Esophagus (tissue), 2 donors: ENCODE results near the gene BRD1. TPM values are rescaled to one million over a fixed set of nuclear protein-coding genes. Genes with fewer than 3 reads are reported as not detected.
"Not testable (repeated sequence)": the region's sequence is repeated elsewhere in the genome, so short reads cannot be mapped to it uniquely, and the experiment has no call there.

Experiments used
- H3K27ac ChIP-seq, 2 donors: one replicate each; pipeline ENCODE4 v1.5.1; 2013; ENCODE audit warnings: low read depth in 2 of 2, mild to moderate bottlenecking in 2 of 2, inconsistent platforms in 1 of 2, low read length in 1 of 2, moderate library complexity in 1 of 2
- H3K27me3 ChIP-seq, 2 donors: one replicate each; pipeline ENCODE4 v1.6.1; 2013; ENCODE audit warnings: low read length in 2 of 2, control low read depth in 1 of 2, mild to moderate bottlenecking in 1 of 2; ENCODE audit not compliant: insufficient read depth in 2 of 2, control insufficient read depth in 1 of 2
- H3K36me3 ChIP-seq, 2 donors: one replicate each; pipeline ENCODE4 v1.6.1; 2013; ENCODE audit warnings: low read length in 1 of 2; ENCODE audit not compliant: control insufficient read depth in 2 of 2, insufficient read depth in 2 of 2
- H3K4me1 ChIP-seq, 2 donors: one replicate each; pipeline ENCODE4 v1.6.1; 2013; ENCODE audit warnings: low read length in 1 of 2; ENCODE audit not compliant: control insufficient read depth in 2 of 2, insufficient read depth in 2 of 2
- H3K4me3 ChIP-seq, 2 donors: one replicate each; pipeline ENCODE4 v1.5.1; 2013; ENCODE audit warnings: low read length in 2 of 2, mild to moderate bottlenecking in 2 of 2, low read depth in 1 of 2, moderate library complexity in 1 of 2
- H3K9me3 ChIP-seq, 2 donors: one replicate each; pipeline ENCODE4 v1.6.1; 2013; ENCODE audit warnings: mild to moderate bottlenecking in 2 of 2, low read depth in 1 of 2, low read length in 1 of 2, moderate library complexity in 1 of 2; ENCODE audit not compliant: control insufficient read depth in 2 of 2, insufficient read depth in 1 of 2
- WGBS, 2 donors: extraction: QIAGEN DNeasy Blood & Tissue Kit; methylation state at CpG; one replicate each; pipeline ENCODE4 v1.1.7; 2013; 5-methylcytosine and 5-hydroxymethylcytosine counted together
- polyA plus RNA-seq, 2 donors: library from polyadenylated mRNA; stranded (reverse); fragments of 200-250 nt; gene quantifications; one replicate each; pipeline ENCODE4 v1.2.3, GENCODE V29; 2013
- donor health status: healthy with polysubstance abuse.
- donor health status: Bipolar disorder and iron deficiency.

Gene BRD1
- polyA plus RNA-seq, 2 donors: 17.7 to 23.5 TPM

DNA sequence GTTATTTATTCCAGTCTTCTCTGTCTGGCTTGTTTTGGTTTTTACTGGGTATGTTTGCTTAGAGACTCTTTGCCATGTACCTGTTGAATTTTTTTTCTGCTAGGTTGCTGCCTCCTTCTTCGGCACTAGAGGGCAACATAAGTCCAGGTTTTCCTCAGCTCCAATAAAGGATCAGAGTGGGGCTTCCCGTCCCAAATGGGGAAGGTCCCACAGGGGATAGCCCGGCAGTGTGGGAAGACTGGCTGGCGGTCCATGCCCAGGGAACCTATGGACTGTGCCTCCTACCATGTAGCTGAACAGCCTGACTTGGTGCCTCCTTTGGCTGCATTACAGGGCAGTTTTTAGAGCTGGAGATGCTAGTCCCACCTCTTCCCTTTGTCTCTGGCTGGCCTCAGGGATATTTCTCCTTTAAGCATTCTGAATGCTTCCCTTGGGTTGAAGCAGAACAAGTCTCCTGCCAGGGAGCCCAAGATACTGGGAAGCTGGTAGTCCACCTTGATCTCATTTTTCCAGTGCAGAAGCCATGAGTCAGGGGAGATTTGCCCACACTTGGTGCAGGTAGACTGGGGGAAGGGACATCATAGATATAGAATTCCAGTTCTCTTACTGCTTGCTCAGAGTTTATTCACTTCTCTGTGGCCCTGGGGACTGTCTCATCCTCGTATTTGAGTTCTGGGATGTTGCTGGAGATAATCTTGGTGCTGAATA, 60.2 kb downstream of the BRD1 start:
- no peak overlapping the region for H3K4me3 ChIP-seq
- no peaks in the 10 kb centered on the region for H3K27me3 ChIP-seq
- no peaks in the 10 kb centered on the region for H3K9me3 ChIP-seq
- H3K27ac ChIP-seq: no peak overlapping the region
- peaks cover 0 to 9% of the 10 kb centered on the region in 2 donors for H3K36me3 ChIP-seq
- 18 to 42% methylated on average over 5 of the region's 5 CpGs for WGBS, 2 donors
- peaks cover 0 to 2% of the 10 kb centered on the region in 2 donors for H3K4me1 ChIP-seq

DNA sequence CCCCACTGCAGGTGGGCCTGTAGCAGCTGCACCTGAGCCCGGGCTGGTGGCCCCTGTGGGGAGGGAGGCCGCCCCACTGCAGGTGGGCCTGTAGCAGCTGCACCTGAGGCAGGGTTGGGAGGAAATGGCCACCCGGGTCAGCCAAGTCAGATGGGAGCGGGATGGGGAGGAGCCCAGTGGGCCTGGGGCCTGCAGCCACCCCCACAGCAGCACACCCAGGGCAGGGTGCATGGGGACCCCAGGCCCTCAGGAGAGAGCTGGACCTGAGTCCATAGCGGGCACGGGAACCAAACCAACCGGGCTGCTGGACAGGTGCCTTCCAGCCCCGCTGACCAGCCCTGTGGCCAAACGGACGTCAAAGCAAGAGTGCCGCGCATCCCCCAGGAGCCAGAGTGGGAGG, 61.7 kb downstream of the BRD1 start:
- no peaks in the 10 kb centered on the region for H3K9me3 ChIP-seq
- no peaks in the 10 kb centered on the region for H3K27me3 ChIP-seq
- 89 to 98% methylated on average over 12 of the region's 12 CpGs for WGBS, 2 donors
- peaks cover under 1 to 5% of the 10 kb centered on the region in 2 donors for H3K4me1 ChIP-seq
- H3K36me3 ChIP-seq: no peaks in the 10 kb centered on the region
- no peak overlapping the region for H3K27ac ChIP-seq
- H3K4me3 ChIP-seq: no peak overlapping the region

DNA sequence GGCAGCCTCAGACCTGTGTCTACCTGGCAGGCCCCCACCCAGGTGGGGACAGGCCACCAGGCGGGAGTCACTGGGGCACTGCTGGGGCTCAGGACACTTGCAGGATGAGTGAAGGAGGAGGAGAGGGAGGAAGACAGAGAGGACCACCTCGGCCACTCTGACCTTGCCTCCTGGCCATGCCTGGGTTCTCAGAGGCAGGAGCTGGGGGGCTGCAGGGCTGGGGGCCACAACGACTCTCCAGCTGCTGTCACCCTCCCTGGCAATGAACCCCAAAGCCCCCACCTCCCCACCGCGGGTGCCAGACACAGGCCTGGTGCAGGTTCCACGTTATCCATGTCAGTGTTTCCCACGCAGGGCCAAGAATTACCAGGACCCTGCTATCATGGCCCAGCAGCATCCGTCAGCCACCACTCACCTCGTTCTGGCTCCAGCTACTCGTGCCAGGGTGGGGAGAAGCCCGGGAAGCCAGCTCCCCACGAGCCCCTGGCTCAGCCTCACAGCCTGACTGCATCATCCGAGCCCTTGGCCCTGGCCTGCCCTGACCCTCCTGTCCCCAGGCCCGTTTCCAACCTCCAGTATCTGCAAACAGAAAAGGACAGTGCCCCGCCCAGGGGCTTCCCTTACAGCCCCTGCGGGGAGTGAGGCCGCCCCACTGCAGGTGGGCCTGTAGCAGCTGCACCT, 62.4 kb downstream of the BRD1 start:
- Histone ChIP-seq H3K4me1 (peaks cover 6 to 8% of the 10 kb centered on the region in 2 donors), H3K27ac (no peak overlapping the region), H3K27me3 (no peaks in the 10 kb centered on the region), H3K36me3 (no peaks in the 10 kb centered on the region), H3K4me3 (no peak overlapping the region), H3K9me3 (no peaks in the 10 kb centered on the region)
- WGBS, 2 donors: 83 to 90% methylated on average over 17 of the region's 17 CpGs

DNA sequence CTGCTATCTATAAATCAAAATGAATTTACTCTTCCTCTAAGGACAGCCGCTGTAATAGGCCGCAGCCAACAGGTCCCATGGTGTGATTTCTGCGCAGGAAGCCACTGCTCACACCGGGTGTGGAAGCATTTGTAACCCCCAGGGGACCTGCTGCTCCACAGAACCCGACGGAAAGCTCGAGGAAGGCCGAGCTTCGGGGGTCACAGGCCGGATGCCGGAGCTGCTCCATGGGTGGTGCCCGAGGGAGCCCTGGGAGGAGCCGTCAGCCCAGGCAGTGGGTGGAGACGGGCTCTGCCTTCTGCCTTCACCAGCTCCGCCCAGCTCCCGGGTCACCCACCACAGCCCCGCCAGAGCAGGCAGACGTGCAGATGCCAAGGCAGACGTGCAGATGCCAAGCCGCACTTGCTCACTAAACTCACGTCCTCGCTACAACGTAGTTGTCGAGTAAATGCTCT, 63.5 kb downstream of the BRD1 start:
- H3K36me3 ChIP-seq: no peaks in the 10 kb centered on the region
- 68 to 77% methylated on average over 24 of the region's 24 CpGs for WGBS, 2 donors
- no peak overlapping the region for H3K4me3 ChIP-seq
- H3K4me1 ChIP-seq: peaks cover 6 to 8% of the 10 kb centered on the region in 2 donors
- H3K27me3 ChIP-seq: no peaks in the 10 kb centered on the region
- no peak overlapping the region for H3K27ac ChIP-seq
- H3K9me3 ChIP-seq: no peaks in the 10 kb centered on the region

DNA sequence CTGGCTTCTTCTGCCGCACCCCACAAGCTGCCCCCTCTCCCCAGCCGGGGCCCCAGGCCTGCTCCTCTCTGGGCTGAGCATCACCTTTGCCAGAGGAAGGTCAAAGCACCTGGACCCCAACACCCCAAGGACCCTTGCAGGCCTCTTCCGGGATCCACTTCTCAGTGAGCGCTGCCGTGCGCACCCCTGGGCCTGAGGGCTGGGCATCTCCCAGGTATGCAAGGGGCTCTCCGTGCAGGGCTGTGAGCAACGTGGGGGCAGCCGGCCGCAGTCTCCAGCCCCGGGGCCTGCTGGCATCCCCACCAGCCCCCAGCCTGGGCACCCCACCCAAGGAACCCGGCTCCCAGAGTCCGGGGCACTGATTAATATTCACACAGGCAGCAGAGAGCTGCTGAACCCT, 64.0 kb downstream of the BRD1 start:
- Histone ChIP-seq H3K27me3 (no peaks in the 10 kb centered on the region), H3K4me1 (peaks cover 6 to 8% of the 10 kb centered on the region in 2 donors), H3K27ac (no peak overlapping the region), H3K4me3 (no peak overlapping the region), H3K9me3 (no peaks in the 10 kb centered on the region), H3K36me3 (no peaks in the 10 kb centered on the region)
- WGBS, 2 donors: 86 to 94% methylated on average over 13 of the region's 13 CpGs

DNA sequence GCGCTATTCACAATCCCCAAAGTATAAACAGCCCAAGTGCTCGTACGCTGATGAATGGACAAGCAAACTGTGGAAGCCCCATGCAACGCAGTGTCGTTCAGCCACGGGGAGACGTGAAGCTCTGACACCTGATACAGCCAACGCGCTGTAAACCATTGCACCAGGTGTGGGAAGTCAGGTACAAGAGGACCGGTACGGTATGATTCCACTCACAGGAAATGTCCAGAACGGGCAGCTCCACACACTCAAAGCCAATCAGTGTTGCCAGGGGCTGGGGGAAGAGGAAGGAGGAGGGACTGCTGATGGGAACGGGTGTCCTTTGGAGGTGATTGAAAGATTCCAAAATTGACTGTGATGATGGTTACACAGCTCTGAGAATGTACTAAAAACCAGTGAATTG, 64.5 kb downstream of the BRD1 start:
- 87 to 88% methylated on average over 13 of the region's 13 CpGs for WGBS, 2 donors
- no peak overlapping the region for H3K27ac ChIP-seq
- no peak overlapping the region for H3K4me3 ChIP-seq
- H3K27me3 ChIP-seq: no peaks in the 10 kb centered on the region
- H3K9me3 ChIP-seq: no peaks in the 10 kb centered on the region
- no peaks in the 10 kb centered on the region for H3K36me3 ChIP-seq
- H3K4me1 ChIP-seq: peaks cover 4 to 8% of the 10 kb centered on the region in 2 donors

DNA sequence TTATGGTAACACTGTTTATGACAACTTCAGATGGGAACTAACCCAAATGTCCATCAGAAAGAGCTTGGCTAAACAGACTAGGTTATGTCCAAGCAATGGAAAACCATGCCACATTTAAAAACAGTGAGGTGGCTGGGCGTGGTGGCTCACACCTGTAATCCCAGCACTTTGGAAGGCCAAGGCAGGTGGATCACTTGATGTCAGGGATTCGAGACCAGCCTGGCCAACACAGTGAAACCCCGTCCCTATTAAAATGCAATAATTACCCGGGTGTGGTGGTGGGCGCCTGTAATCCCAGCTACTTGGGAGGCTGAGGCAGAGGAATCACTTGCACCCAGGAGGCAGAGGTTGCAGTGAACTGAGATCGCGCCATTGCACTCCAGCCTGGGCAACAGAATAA, 65.1 kb downstream of the BRD1 start:
- not testable (repeated sequence) for H3K4me1 ChIP-seq, H3K9me3 ChIP-seq, H3K4me3 ChIP-seq, H3K36me3 ChIP-seq, H3K27ac ChIP-seq, H3K27me3 ChIP-seq
- WGBS, 2 donors: 96% methylated on average over 7 of the region's 7 CpGs

DNA sequence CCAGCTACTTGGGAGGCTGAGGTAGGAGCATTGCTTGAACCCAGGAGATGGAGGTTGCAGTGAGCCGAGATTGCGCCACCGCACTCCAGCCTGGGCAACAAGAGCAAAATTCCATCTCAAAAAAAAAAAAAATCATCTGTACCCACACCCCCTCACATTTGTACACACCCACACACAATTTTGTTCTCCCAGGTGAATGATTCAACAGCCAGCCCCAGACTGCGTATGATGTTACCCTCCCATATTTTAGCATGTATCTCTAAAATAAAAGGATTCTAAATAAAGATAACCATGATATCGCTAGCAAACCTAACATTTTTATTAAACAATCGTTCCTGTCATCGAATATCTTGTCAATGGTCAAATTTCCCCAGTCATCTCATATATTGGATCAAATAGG, 65.8 kb downstream of the BRD1 start:
- 91 to 92% methylated on average over 7 of the region's 7 CpGs for WGBS, 2 donors
- Histone ChIP-seq H3K27ac (no peak overlapping the region), H3K36me3 (no peaks in the 10 kb centered on the region), H3K9me3 (peaks cover 0 to 2% of the 10 kb centered on the region in 2 donors), H3K4me3 (no peak overlapping the region), H3K27me3 (no peaks in the 10 kb centered on the region), H3K4me1 (peaks cover 4 to 8% of the 10 kb centered on the region in 2 donors)

DNA sequence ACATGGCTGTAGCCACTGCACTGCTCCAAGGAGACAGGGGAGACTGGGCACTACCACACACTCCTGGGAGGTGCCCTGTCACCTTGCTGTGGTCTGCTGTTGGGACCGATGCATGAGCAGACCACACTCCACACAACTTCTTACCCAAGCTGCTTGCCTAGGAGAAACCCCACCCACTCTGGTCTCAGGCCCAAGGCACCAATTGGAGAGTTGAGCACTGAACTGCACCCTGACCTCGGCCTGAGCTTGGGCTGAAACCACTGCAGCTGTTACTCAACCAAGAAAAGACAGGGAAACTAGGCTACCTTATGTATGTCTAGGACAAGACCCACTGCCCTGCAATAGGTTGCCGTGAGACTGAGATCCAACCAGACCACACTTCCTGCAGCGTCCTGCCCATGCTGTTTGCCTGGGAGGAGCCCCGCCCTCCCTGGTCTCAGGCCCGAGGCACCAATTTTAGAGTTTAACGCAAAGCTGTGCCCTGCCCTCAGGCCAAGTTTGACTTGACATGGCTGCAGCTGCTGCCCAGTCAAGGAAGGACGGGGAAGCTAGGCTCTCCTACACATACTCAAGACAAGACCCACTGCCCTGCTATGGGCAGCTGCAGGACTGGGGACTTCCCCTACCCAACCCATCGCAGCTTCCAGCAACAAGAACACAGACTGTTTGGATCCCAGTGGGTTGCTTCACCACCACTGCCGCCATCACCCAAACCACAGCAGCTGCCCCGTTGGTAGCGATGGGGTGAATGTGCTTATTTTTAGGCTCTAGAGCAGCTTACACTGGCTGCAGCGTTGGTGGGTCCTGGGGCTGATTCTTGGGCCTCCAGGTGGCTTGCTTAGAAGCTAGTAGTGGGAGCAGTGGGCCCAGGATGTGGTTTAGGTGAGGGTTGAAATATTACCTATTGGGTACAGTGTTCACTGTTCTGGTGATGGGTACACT, 66.8 kb downstream of the BRD1 start:
- 63 to 67% methylated on average over 13 of the region's 13 CpGs for WGBS, 2 donors
- H3K27me3 ChIP-seq: no peaks in the 10 kb centered on the region
- H3K4me1 ChIP-seq: peaks cover 4 to 8% of the 10 kb centered on the region in 2 donors
- peaks cover 0 to 2% of the 10 kb centered on the region in 2 donors for H3K9me3 ChIP-seq
- no peaks in the 10 kb centered on the region for H3K36me3 ChIP-seq
- no peak overlapping the region for H3K27ac ChIP-seq
- no peak overlapping the region for H3K4me3 ChIP-seq
